ENCODE measurements around the gene AGBL4. TPM values are rescaled to one million over a fixed set of nuclear protein-coding genes. Genes with fewer than 3 reads are reported as not detected.

AGBL4 gene
- total and polyA plus RNA-seq, 9 of the 15 experiments (the other 6 are each of a cell fraction or from before 2014, with no cell fraction given), result 0.11 TPM; not detected in 7

DNA sequence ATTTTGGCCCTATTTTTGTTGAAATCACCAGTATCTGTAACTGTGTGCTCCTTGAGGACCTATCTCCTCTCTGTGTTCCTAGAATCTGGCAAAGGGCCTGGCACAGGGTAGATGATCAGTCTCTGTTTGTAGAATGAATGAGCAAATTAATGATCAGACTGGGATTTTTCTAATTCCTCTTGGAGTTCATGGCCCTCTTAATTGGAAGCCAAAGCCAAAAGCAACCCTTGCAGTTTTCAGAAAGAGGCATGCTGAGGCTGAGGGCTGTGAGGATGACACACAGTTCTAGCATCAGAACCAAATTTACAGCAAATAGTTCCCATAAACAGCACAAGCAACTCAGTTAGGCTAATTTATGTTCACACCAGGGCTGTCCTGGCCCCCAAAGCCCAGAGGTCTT lies 1136.0 kb downstream of the AGBL4 start:
- Histone ChIP-seq H2AFZ (ENCODE audit: low read depth, low read length) (no peak overlapping the region), H3K27ac (ENCODE audit: extremely low read depth, low read depth, low read length) (no peak overlapping the region), H3K36me3 (ENCODE audit: control insufficient read depth, insufficient read depth, low read length) (no peaks in the 10 kb centered on the region), H3K4me2 (ENCODE audit: insufficient read depth, low read length) (no peak overlapping the region), H3K79me2 (ENCODE audit: control insufficient read depth, insufficient read depth, low read length) (no peaks in the 10 kb centered on the region), H3K9ac (ENCODE audit: insufficient read depth in 1 of 2, low read depth in 2 of 2, low read length in 2 of 2) (no peak overlapping the region), H3K9me3 (replicated peaks; ENCODE audit: control insufficient read depth, insufficient read depth, low read depth, low read length) (no peaks in the 10 kb centered on the region; the same call in 1 of the 2 replicates), H3K27me3 (ENCODE audit: control insufficient read depth in 2 of 2, insufficient read depth in 2 of 2, low read length in 2 of 2) (no peaks in the 10 kb centered on the region), H4K20me1 (replicated peaks; ENCODE audit: control insufficient read depth, insufficient read depth, low read length) (no peaks in the 10 kb centered on the region), H3K4me1 (replicated peaks in 1 of 2; ENCODE audit: control insufficient read depth in 2 of 2, insufficient read depth in 2 of 2, low read length in 2 of 2) (no peaks in the 10 kb centered on the region), H3K9me1 (ENCODE audit: control insufficient read depth, insufficient read depth, low read length) (no peaks in the 10 kb centered on the region), H3K4me3 (no peak overlapping the region)
- CTCF ChIA-PET (ENCODE audit: low intra/inter-chr PET ratio), result no interaction called here
- BruUV-seq (replicated peaks), result no TSS peak
- in situ Hi-C loops (cut with MboI), result no loop called here
- no peak for TF ChIP-seq POLR2A (conservative IDR thresholded peaks at IDR 0.05)
- TF ChIP-seq, protein P1, sequence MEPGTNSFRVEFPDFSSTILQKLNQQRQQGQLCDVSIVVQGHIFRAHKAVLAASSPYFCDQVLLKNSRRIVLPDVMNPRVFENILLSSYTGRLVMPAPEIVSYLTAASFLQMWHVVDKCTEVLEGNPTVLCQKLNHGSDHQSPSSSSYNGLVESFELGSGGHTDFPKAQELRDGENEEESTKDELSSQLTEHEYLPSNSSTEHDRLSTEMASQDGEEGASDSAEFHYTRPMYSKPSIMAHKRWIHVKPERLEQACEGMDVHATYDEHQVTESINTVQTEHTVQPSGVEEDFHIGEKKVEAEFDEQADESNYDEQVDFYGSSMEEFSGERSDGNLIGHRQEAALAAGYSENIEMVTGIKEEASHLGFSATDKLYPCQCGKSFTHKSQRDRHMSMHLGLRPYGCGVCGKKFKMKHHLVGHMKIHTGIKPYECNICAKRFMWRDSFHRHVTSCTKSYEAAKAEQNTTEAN (CRISPR knock-in tag; IDR thresholded peaks at IDR 0.05), result no peak
- TF ChIP-seq PRMT5 (CRISPR knock-in tag; IDR thresholded peaks at IDR 0.05), result no peak
- no peak for TF ChIP-seq SMAD1 (IDR thresholded peaks at IDR 0.05; ENCODE audit: low read depth, low read length, partially characterized antibody)
- no peak for TF ChIP-seq ZNF3 (CRISPR knock-in tag; IDR thresholded peaks at IDR 0.05)
- no peak for TF ChIP-seq TFAM (CRISPR knock-in tag; conservative IDR thresholded peaks at IDR 0.05)
- DNase-seq (ENCODE audit: extremely low read depth in 1 of 4, low spot score in 3 of 4), result no peak
- POLR2A ChIA-PET, result interaction anchor here (1.0 kb wide), 1 partner anchor 9 kb away, joined by 4 read pairs; no protein-coding TSS in a partner anchor
- no peak for FAIRE-seq
- no peak for ATAC-seq
- intact Hi-C loops (cut with micrococcal nuclease), result no loop called here

DNA sequence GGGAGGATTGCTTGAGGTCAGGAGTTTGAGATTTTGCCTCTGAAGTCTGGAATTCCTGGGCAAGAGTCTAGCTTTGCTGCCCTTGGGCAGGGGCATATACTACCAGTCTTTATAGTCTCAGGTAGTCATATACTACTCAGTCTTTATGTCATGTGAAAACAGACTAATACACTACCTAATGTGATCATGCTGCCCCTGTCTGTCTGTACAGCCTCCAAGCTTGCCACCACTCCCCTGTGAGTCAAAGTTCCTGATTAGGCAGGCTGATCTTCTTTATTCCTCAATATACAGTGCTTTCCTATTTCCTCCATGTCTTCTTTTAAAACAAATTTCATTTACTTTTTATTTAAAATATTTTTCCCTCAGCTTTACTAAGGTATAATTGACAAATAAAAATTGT lies 1141.7 kb downstream of the AGBL4 start:
- intact Hi-C loops (cut with micrococcal nuclease) (no loop called here), in situ Hi-C loops (cut with MboI) (no loop called here)
- BruUV-seq (replicated peaks), result no TSS peak
- no peaks in the 10 kb centered on the region for H3K79me2 ChIP-seq (ENCODE audit: control insufficient read depth, insufficient read depth, low read length)
- ChIA-PET CTCF (ENCODE audit: low intra/inter-chr PET ratio) (no interaction called here), POLR2A (no interaction called here)
- H3K27ac ChIP-seq (ENCODE audit: extremely low read depth, low read depth, low read length), result no peak overlapping the region
- DNase-seq (ENCODE audit: extremely low read depth in 1 of 4, low spot score in 3 of 4) (no peak), FAIRE-seq (no peak), ATAC-seq (no peak)
- TF ChIP-seq SRSF1 (IDR thresholded peaks at IDR 0.05; ENCODE audit: low read depth, low read length), result no peak
- TF ChIP-seq, protein P2, sequence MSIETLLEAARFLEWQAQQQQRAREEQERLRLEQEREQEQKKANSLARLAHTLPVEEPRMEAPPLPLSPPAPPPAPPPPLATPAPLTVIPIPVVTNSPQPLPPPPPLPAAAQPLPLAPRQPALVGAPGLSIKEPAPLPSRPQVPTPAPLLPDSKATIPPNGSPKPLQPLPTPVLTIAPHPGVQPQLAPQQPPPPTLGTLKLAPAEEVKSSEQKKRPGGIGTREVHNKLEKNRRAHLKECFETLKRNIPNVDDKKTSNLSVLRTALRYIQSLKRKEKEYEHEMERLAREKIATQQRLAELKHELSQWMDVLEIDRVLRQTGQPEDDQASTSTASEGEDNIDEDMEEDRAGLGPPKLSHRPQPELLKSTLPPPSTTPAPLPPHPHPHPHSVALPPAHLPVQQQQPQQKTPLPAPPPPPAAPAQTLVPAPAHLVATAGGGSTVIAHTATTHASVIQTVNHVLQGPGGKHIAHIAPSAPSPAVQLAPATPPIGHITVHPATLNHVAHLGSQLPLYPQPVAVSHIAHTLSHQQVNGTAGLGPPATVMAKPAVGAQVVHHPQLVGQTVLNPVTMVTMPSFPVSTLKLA (conservative IDR thresholded peaks at IDR 0.05), result no peak
- TF ChIP-seq ZNF644 (tag; IDR thresholded peaks at IDR 0.05; ENCODE audit: low read depth), result no peak
- TF ChIP-seq MCM7 (IDR thresholded peaks at IDR 0.05), result no peak
- no peak for TF ChIP-seq NR2C1 (IDR thresholded peaks at IDR 0.05)
- no peak for TF ChIP-seq NR2C1 (tag; IDR thresholded peaks at IDR 0.05)
- no peaks in the 10 kb centered on the region for H3K9me3 ChIP-seq (replicated peaks; ENCODE audit: control insufficient read depth, insufficient read depth, low read depth, low read length)
- H4K20me1 ChIP-seq (replicated peaks; ENCODE audit: control insufficient read depth, insufficient read depth, low read length), result no peaks in the 10 kb centered on the region
- no peak overlapping the region for H3K4me2 ChIP-seq (ENCODE audit: insufficient read depth, low read length)
- no peak overlapping the region for H3K9ac ChIP-seq (ENCODE audit: insufficient read depth in 1 of 2, low read depth in 2 of 2, low read length in 2 of 2)
- no peaks in the 10 kb centered on the region for H3K27me3 ChIP-seq (ENCODE audit: control insufficient read depth in 2 of 2, insufficient read depth in 2 of 2, low read length in 2 of 2)
- H3K4me3 ChIP-seq, result no peak overlapping the region
- no peak overlapping the region for H2AFZ ChIP-seq (ENCODE audit: low read depth, low read length)
- H3K9me1 ChIP-seq (ENCODE audit: control insufficient read depth, insufficient read depth, low read length), result no peaks in the 10 kb centered on the region
- no peaks in the 10 kb centered on the region for H3K36me3 ChIP-seq (ENCODE audit: control insufficient read depth, insufficient read depth, low read length)
- H3K4me1 ChIP-seq (replicated peaks in 1 of 2; ENCODE audit: control insufficient read depth in 2 of 2, insufficient read depth in 2 of 2, low read length in 2 of 2), result no peaks in the 10 kb centered on the region
